Raji (cell line): ENCODE data around the gene CRTC1.

Experiments used
- POLR2A ChIP-seq: IDR thresholded peaks from 2 replicates; pipeline ENCODE4 v1.6.1; 2011; ENCODE audit warnings: low read depth, low read length, control low read depth; ENCODE audit not compliant: insufficient read depth

Gene CRTC1

GRCh38 chr19:18793144-18794028 lies 109.9 kb downstream of the CRTC1 start:
- no peak for TF ChIP-seq POLR2A

- no peak for TF ChIP-seq POLR2A
Measured at GRCh38 chr19:18794029-18794313, 110.5 kb downstream of the CRTC1 start.

- no peak for TF ChIP-seq POLR2A
Measured at GRCh38 chr19:18794692-18795091, 111.2 kb downstream of the CRTC1 start.

- TF ChIP-seq POLR2A = no peak
Measured at GRCh38 chr19:18795540-18795939, 112.1 kb downstream of the CRTC1 start.

GRCh38 chr19:18796239-18796638 lies 112.8 kb downstream of the CRTC1 start:
- no peak for TF ChIP-seq POLR2A

GRCh38 chr19:18798384-18799352 lies 115.2 kb downstream of the CRTC1 start:
- TF ChIP-seq POLR2A = no peak

- no peak for TF ChIP-seq POLR2A
Measured at GRCh38 chr19:18799389-18799970, 116.0 kb downstream of the CRTC1 start.

GRCh38 chr19:18800079-18800478 lies 116.6 kb downstream of the CRTC1 start:
- TF ChIP-seq POLR2A = no peak

GRCh38 chr19:18800636-18801035 lies 117.2 kb downstream of the CRTC1 start:
- no peak for TF ChIP-seq POLR2A

- no peak for TF ChIP-seq POLR2A
Measured at GRCh38 chr19:18802354-18802753, 118.9 kb downstream of the CRTC1 start.

- TF ChIP-seq POLR2A = no peak
Measured at GRCh38 chr19:18803550-18804138, 120.2 kb downstream of the CRTC1 start.

GRCh38 chr19:18804139-18804601 lies 120.7 kb downstream of the CRTC1 start:
- no peak for TF ChIP-seq POLR2A

GRCh38 chr19:18804643-18805042 lies 121.2 kb downstream of the CRTC1 start:
- TF ChIP-seq POLR2A = no peak

GRCh38 chr19:18807861-18808331 lies 124.4 kb downstream of the CRTC1 start:
- TF ChIP-seq POLR2A = no peak
